A172 (cell line): ENCODE results near the gene MEX3B. TPM values are rescaled to one million over a fixed set of nuclear protein-coding genes. Genes with fewer than 3 reads are reported as not detected.
"Not testable (repeated sequence)": the region's sequence is repeated elsewhere in the genome, so short reads cannot be mapped to it uniquely, and the experiment has no call there.

Source experiments
- DNase-seq: peaks from one replicate; pipeline ENCODE4 v3.0.0-alpha.2; 2015; ENCODE audit warnings: low spot score
- total RNA-seq: library from RNA; depleted of rRNA; stranded (reverse); fragments of >200 nt; shearing (Covaris generic); gene quantifications from 2 replicates; pipeline ENCODE4 v1.2.3, GENCODE V29; 2014; rRNA removed

MEX3B gene
- total RNA-seq, 1 experiment from 2014 or later: 4.7 TPM

DNA sequence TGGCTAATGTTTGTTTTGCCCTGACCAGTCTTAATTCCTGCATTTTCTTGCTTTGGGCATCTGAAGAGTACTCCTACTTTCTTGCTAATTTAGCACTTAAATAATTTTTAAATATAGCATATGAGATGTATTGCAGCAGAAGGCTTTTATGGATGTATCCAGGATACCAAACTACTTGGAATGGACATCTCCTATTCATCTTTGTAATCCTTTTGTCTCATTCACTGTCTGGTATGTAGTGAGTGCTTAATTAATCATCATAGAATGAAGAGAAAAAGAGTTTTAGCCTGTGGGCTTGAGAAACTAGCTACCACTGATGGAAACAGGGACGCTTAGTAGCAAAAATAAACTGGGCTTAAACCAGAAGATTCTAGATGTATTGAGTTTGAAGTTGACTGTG lies 40.6 kb downstream of the MEX3B start:
- DNase-seq: no peak

- no peak for DNase-seq
Observed at GRCh38 chr15:82003916-82004315, 41.9 kb downstream of the MEX3B start.

- DNase-seq: not testable (repeated sequence)
Observed at GRCh38 chr15:81995081-81995480, 50.7 kb downstream of the MEX3B start.

DNA sequence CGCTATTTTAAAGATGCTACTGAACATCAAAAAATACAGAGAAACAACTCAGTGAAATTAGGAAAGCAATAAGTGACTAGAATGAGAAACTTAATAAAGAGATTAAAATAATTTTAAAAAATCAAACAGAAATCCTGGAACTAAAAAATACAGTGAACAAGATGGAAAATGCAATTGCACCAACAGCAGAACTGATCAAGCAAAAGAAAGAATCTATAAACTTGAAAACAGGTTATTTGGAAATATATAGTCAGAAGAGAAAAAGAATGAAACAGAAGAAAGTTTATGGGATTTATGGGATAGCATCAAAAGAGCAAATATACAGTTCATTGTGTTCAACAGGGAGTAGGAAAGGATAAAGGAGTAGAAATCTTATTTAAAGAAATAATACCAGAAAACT lies 53.3 kb downstream of the MEX3B start:
- DNase-seq: no peak

Other genes with a start within 250 kb of the MEX3B start
- gene EFL1, start 216.7 kb upstream of the MEX3B start, total RNA-seq: 24.4 and 26.5 TPM in 2 replicates
- gene SAXO2, start 216.8 kb upstream of the MEX3B start, total RNA-seq: 1.1 and 2.5 TPM in 2 replicates